HG03520 (cell line): ENCODE results near the gene LRRC14B.

ENCODE experiments used
- ATAC-seq: cut with Tn5 transposase; IDR thresholded peaks from one replicate; pipeline ENCODE4 v1.9.1; 2021; ENCODE audit warnings: mild to moderate bottlenecking, moderate library complexity; ENCODE audit not compliant: unreplicated experiment

Gene LRRC14B

GRCh38 chr5:191036-191948 lies at the start of gene LRRC14B:
LRRC14B (plus strand) TSS chr5:191495; CDS start chr5:191539, 44 bp downstream.
- no peak for ATAC-seq

GRCh38 chr5:141761-142160 lies 49.5 kb upstream of the LRRC14B start:
- ATAC-seq: no peak

- no peak for ATAC-seq
Observed at GRCh38 chr5:142246-142810, 49.0 kb upstream of the LRRC14B start.

GRCh38 chr5:143041-143440 lies 48.3 kb upstream of the LRRC14B start:
- ATAC-seq: no peak

GRCh38 chr5:144941-145340 lies 46.4 kb upstream of the LRRC14B start:
- no peak for ATAC-seq

GRCh38 chr5:145585-146323 lies 45.5 kb upstream of the LRRC14B start:
- ATAC-seq: no peak

GRCh38 chr5:147751-148150 lies 43.5 kb upstream of the LRRC14B start:
- ATAC-seq: no peak

- no peak for ATAC-seq
Observed at GRCh38 chr5:149745-150485, 41.4 kb upstream of the LRRC14B start.

GRCh38 chr5:150746-151145 lies 40.5 kb upstream of the LRRC14B start:
- ATAC-seq: no peak

GRCh38 chr5:152077-152476 lies 39.2 kb upstream of the LRRC14B start:
- no peak for ATAC-seq

GRCh38 chr5:153256-153655 lies 38.0 kb upstream of the LRRC14B start:
- ATAC-seq: no peak

GRCh38 chr5:154236-154635 lies 37.1 kb upstream of the LRRC14B start:
- no peak for ATAC-seq

GRCh38 chr5:154826-155225 lies 36.5 kb upstream of the LRRC14B start:
- ATAC-seq: no peak

GRCh38 chr5:155651-156410 lies 35.5 kb upstream of the LRRC14B start:
- no peak for ATAC-seq

- no peak for ATAC-seq
Observed at GRCh38 chr5:156411-157072, 34.8 kb upstream of the LRRC14B start.

- no peak for ATAC-seq
Observed at GRCh38 chr5:157126-157715, 34.1 kb upstream of the LRRC14B start.

- ATAC-seq: no peak
Observed at GRCh38 chr5:157801-158200, 33.5 kb upstream of the LRRC14B start.

GRCh38 chr5:158807-159447 lies 32.4 kb upstream of the LRRC14B start:
- no peak for ATAC-seq
